Measurements from ENCODE around the gene FABP7.

FABP7 gene

GRCh38 chr6:122760330-122760729, 19.2 kb upstream of the FABP7 start:
- DNase-seq = no peak

GRCh38 chr6:122766256-122766655, 13.3 kb upstream of the FABP7 start:
- DNase-seq = no peak

GRCh38 chr6:122770835-122771601, 8.5 kb upstream of the FABP7 start:
- no peak for DNase-seq

- DNase-seq = no peak
Measured at GRCh38 chr6:122772724-122773415, 6.6 kb upstream of the FABP7 start.

- no peak for DNase-seq
Measured at GRCh38 chr6:122775975-122776374, 3.5 kb upstream of the FABP7 start.

GRCh38 chr6:122778302-122778701, 1.2 kb upstream of the FABP7 start:
- DNase-seq = no peak

GRCh38 chr6:122778985-122779661, 393 bp upstream of the FABP7 start:
- DNase-seq = no peak

GRCh38 chr6:122780114-122780513, 598 bp downstream of the FABP7 start:
- DNase-seq = no peak

GRCh38 chr6:122781716-122782115, 2.2 kb downstream of the FABP7 start:
- DNase-seq = no peak

- no peak for DNase-seq
Measured at GRCh38 chr6:122783401-122783800, 3.9 kb downstream of the FABP7 start.

- no peak for DNase-seq
Measured at GRCh38 chr6:122785891-122786290, 6.4 kb downstream of the FABP7 start.

GRCh38 chr6:122787721-122788120, 8.2 kb downstream of the FABP7 start:
- no peak for DNase-seq

- no peak for DNase-seq
Measured at GRCh38 chr6:122788208-122788607, 8.7 kb downstream of the FABP7 start.

GRCh38 chr6:122788663-122789181, 9.2 kb downstream of the FABP7 start:
- no peak for DNase-seq

- no peak for DNase-seq
Measured at GRCh38 chr6:122789182-122790027, 9.9 kb downstream of the FABP7 start, which contains the start of gene SMPDL3A. TSS of gene SMPDL3A (plus strand) at chr6:122789258. CDS start at chr6:122789347, 89 bp downstream.

GRCh38 chr6:122790028-122790422, 10.5 kb downstream of the FABP7 start:
- no peak for DNase-seq

GRCh38 chr6:122790423-122791309, 11.2 kb downstream of the FABP7 start:
- DNase-seq = no peak

- DNase-seq = no peak
Measured at GRCh38 chr6:122791310-122791679, 11.8 kb downstream of the FABP7 start.

- DNase-seq = no peak
Measured at GRCh38 chr6:122792766-122793165, 13.2 kb downstream of the FABP7 start.

- DNase-seq = no peak
Measured at GRCh38 chr6:122797537-122797936, 18.0 kb downstream of the FABP7 start.

- no peak for DNase-seq
Measured at GRCh38 chr6:122798099-122798641, 18.7 kb downstream of the FABP7 start.
